Transverse colon (tissue), 4 donors: Measurements from ENCODE around the gene TECPR1. TPM values are rescaled to one million over a fixed set of nuclear protein-coding genes. Genes with fewer than 3 reads are reported as not detected.

Experiments used
- DNase-seq: peaks from one replicate; pipeline ENCODE4 v3.0.0-alpha.2; 2019
- H3K27ac ChIP-seq, 4 donors: fragments of 200-600 bp; sonication (generic); 2 replicates each; pipeline ENCODE4 v1.5.1; 2016 to 2018; ENCODE audit warnings: inconsistent platforms in 4 of 4
- H3K27me3 ChIP-seq: fragments of 200-600 bp; sonication (generic); 2 replicates; pipeline ENCODE4 v1.5.1; 2017; ENCODE audit warnings: inconsistent platforms
- H3K36me3 ChIP-seq, 4 donors: fragments of 200-600 bp; sonication (generic); 2 replicates each; pipeline ENCODE4 v1.5.1; 2017 to 2019; ENCODE audit warnings: inconsistent platforms in 4 of 4
- H3K4me1 ChIP-seq, 4 donors: fragments of 200-600 bp; sonication (generic); 2 replicates each; pipeline ENCODE4 v1.5.1; 2017 to 2020; ENCODE audit warnings: inconsistent platforms in 4 of 4
- H3K4me3 ChIP-seq, 4 donors: fragments of 200-600 bp; sonication (generic); 1 replicate in 1 of 4; 2 replicates in 3 of 4; pipeline versions ENCODE4 v1.5.1 to v1.6.1; 2017 to 2019; ENCODE audit warnings: inconsistent platforms in 4 of 4
- H3K9me3 ChIP-seq, 2 donors: fragments of 200-600 bp; sonication (generic); 2 replicates each; pipeline ENCODE4 v1.5.1; 2017 to 2019; ENCODE audit warnings: inconsistent platforms in 2 of 2
- CTCF ChIP-seq, 5 experiments: fragments of 200-600 bp in 3 of 5; fragments of 450-650 bp in 2 of 5; sonication (generic) in 3 of 5; IDR thresholded peaks; 1 replicate in 2 of 5; 2 replicates in 3 of 5; pipeline ENCODE4 v1.5.1; 2016 to 2017; ENCODE audit warnings: antibody characterized with exemption in 5 of 5, inconsistent platforms in 3 of 5, mild to moderate bottlenecking in 2 of 5, moderate library complexity in 1 of 5
- EP300 ChIP-seq: sonication (generic); formaldehyde crosslinking; IDR thresholded peaks from one replicate; pipeline ENCODE4 v1.6.1; 2017; ENCODE audit warnings: antibody characterized with exemption, low read depth
- POLR2A ChIP-seq: fragments of 450-650 bp; IDR thresholded peaks from one replicate; pipeline ENCODE4 v1.6.1; 2016; ENCODE audit warnings: antibody characterized with exemption, mild to moderate bottlenecking, moderate library complexity
- POLR2AphosphoS5 ChIP-seq, 3 donors: sonication (generic); formaldehyde crosslinking; IDR thresholded peaks; one replicate each; pipeline ENCODE4 v1.6.1; 2016; ENCODE audit warnings: antibody characterized with exemption in 3 of 3
- WGBS, 2 donors: methylation state at CpG; one replicate each; pipeline ENCODE4 v1.1.5; 2018; ENCODE audit warnings: low coverage in 1 of 2; 5-methylcytosine and 5-hydroxymethylcytosine counted together
- in situ Hi-C, 4 donors: fragments of 200-750 bp; cut with MboI; loops; one replicate each; pipeline versions ENCODE4 v1.15.0 to v1.15.1; 2017; ENCODE audit warnings: low sequenced_read_pairs in 3 of 4, low pct_ligation_motif_present in 1 of 4, low pct_unique_long_range_greater_than_20kb in 1 of 4
- intact Hi-C: fragments of 100-400 bp; cut with DNase I; formaldehyde crosslinking; loops from one replicate; pipeline ENCODE4 v1.15.1; 2023; ENCODE audit warnings: low total_unique reads
- total RNA-seq, 4 donors: library from RNA; depleted of rRNA; stranded (reverse); fragments of >200 nt; gene quantifications; one replicate each; pipeline ENCODE4 v1.1.0, GENCODE V29; 2016

The TECPR1 gene
- total RNA-seq, 4 donors from 2014 or later = 23.1 to 43.0 (median 28.8) TPM

- peaks cover 0 to 8% (median 0%) of the 10 kb centered on the region in 4 donors for H3K36me3 ChIP-seq
- H3K27me3 ChIP-seq = no peaks in the 10 kb centered on the region
- no peak for DNase-seq
- no peak overlapping the region for H3K4me3 ChIP-seq
- intact Hi-C loops (no loop called here), in situ Hi-C loops (no loop called here)
- WGBS, 2 donors = 86 to 88% methylated on average over 6 to 38 of the region's 41 CpGs
- no peaks in the 10 kb centered on the region for H3K4me1 ChIP-seq
- no peak overlapping the region for H3K27ac ChIP-seq
- no peaks in the 10 kb centered on the region for H3K9me3 ChIP-seq
- TF ChIP-seq EP300 (no peak), CTCF (IDR thresholded peaks at IDR 0.05) (no peak), POLR2AphosphoS5 (IDR thresholded peaks at IDR 0.05) (no peak), POLR2A (no peak)
Measured at GRCh38 chr7:98217623-98218582, 34.1 kb downstream of the TECPR1 start.

DNA sequence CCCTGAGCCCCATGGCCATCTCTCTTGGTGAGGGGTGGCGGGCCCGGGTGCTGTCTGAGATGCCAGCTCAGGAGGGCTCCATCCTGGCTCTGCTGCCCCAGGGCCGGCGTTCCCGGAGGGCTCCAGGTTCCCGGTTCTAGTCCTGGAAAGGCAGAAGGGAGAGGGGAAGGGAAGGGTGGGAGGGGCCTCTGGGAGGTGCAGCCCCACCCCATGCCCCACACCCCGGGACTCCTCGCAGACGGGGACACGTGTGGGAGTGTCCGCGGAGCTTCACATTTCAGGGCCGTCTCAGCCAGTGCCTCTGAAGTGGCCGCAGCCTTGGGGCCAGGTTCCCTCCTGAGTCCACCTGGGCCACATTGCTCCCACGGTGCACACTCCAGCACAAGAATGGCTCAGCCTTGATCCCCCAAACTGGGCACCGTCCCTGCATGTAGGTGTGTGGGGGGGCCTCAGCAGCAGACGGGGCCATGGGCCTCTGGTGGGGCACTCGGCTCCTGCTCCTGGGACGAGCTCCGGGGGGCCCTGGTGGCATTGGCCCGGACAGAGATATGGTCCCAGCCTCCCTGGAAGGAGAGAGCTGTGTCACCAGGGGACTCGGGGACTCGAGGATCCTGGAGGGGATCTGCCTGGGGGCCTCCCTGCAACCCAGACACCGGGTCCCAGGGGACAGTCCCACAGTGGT lies 35.0 kb downstream of the TECPR1 start:
- H3K4me1 ChIP-seq = no peaks in the 10 kb centered on the region
- no peak for DNase-seq
- 91% methylated on average over 21 of the region's 24 CpGs; no CpG with 5 or more reads in 1 of the 2 donors for WGBS, 2 donors

GRCh38 chr7:98215561-98216495 lies 36.2 kb downstream of the TECPR1 start:
- Histone ChIP-seq H3K27ac (no peak overlapping the region), H3K4me3 (no peak overlapping the region), H3K9me3 (no peaks in the 10 kb centered on the region), H3K4me1 (peaks cover 0 to 6% (median 5%) of the 10 kb centered on the region in 4 donors), H3K36me3 (no peaks in the 10 kb centered on the region), H3K27me3 (peaks cover 11% of the 10 kb centered on the region)
- 84% methylated on average over 32 of the region's 32 CpGs; no CpG with 5 or more reads in 1 of the 2 donors for WGBS, 2 donors
- in situ Hi-C loops (no loop called here), intact Hi-C loops (no loop called here)
- DNase-seq = no peak
- no peak for TF ChIP-seq CTCF (IDR thresholded peaks at IDR 0.05)
- TF ChIP-seq POLR2AphosphoS5 (IDR thresholded peaks at IDR 0.05) = no peak
- TF ChIP-seq EP300 = no peak
- no peak for TF ChIP-seq POLR2A

More for the DNA sequence above, 35.0 kb downstream of the TECPR1 start:
- in situ Hi-C loops = no loop called here
- H3K9me3 ChIP-seq = no peaks in the 10 kb centered on the region
- H3K27me3 ChIP-seq = peaks cover 2% of the 10 kb centered on the region
- no peak overlapping the region for H3K27ac ChIP-seq
- no peak for TF ChIP-seq EP300
- no peak for TF ChIP-seq POLR2AphosphoS5 (IDR thresholded peaks at IDR 0.05)
- TF ChIP-seq CTCF (IDR thresholded peaks at IDR 0.05) = no peak
- no peak for TF ChIP-seq POLR2A
- peaks cover 0 to 8% (median 0%) of the 10 kb centered on the region in 4 donors for H3K36me3 ChIP-seq
- intact Hi-C loops = no loop called here
- H3K4me3 ChIP-seq = no peak overlapping the region
